Measurements from ENCODE around the gene SMIM11.
"Not testable (repeated sequence)": the region's sequence is repeated elsewhere in the genome, so short reads cannot be mapped to it uniquely, and the experiment has no call there.

SMIM11 gene

DNA sequence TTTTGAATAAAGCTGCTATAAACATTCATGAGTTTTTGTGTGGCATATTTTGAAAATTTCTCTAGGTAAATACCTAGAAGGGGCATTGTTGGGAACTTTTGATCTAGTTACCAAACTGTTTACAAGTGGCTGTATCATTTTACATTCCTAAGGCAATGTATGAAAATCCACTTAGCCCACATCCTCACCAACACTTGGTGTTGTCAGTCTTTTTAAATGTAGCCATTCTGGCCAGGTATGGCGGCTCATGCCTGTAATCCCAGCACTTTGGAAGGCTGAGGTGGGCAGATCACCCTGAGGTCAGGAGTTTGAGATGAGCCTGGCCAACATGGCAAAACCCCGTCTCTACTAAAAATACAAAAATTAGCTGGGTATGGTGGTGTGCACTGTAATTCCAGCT, 17.4 kb upstream of the SMIM11 start:
- DNase-seq: no peak

DNA sequence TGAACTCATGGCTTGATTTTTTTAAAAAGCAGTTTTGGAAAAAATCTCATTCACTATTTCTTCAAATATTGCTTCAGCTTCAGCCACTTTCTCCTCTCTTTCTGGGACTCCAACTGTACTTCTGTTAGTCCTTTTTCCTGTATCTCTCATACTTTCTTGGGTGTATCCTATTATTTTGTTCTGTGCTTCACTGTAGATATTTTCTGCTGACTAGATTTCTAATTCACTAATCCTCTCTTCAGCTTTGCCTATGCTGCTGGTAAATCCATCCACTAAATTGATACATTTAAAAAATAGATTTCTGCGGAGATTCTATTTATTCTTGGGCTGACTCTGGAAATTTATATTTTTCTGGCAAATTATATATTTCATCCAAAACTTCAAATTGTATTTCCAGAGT, 16.4 kb upstream of the SMIM11 start:
- no peak for DNase-seq

DNA sequence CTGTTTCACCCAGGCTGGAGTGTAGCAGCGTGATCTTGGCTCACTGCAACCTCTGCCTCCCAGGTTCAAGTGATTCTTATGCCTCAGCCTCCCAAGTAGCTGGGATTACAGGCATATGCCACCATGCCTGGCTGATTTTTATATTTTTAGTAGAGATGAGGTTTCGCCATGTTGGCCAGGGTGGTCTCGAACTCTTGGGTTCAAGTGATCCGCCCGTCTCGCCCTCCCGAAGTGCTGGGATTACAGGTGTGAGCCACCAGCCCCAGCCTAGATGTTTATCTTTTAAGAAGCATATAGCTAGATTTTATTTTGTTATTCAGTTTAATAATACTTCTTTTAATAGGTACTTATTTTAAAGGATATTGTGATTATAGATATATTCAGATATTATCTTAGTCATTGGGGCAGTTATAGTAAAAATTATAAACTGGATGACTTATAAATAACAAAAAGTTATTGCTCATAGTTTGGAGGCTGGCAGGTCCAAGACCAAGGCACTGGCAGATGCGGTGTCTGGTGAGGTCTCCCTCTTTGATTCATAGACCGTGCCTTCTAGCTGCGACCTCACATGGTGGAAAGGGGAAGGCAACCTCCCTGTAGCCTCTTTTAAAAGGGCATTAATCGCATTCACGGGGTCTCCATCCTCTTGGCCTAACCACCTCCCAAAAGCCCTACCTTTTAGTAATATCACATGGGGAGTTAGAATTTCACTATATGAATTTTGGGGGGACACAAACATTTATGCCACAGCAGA, 14.6 kb upstream of the SMIM11 start:
- no peak for DNase-seq

DNA sequence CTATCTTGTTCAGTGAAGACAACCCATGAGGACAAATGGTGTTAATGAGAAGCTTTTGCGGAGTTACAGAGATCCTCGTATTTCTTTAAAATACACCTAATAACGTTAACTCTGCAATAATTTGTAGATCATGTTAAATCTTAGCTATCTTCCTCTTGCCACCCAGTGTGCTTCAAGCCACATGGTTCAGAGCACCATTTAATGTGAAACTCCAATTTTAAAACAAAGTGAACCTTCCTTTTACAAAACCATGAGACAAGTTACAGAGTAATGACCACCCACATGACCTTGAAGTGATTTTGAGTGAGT, 13.2 kb upstream of the SMIM11 start:
- DNase-seq: no peak

DNA sequence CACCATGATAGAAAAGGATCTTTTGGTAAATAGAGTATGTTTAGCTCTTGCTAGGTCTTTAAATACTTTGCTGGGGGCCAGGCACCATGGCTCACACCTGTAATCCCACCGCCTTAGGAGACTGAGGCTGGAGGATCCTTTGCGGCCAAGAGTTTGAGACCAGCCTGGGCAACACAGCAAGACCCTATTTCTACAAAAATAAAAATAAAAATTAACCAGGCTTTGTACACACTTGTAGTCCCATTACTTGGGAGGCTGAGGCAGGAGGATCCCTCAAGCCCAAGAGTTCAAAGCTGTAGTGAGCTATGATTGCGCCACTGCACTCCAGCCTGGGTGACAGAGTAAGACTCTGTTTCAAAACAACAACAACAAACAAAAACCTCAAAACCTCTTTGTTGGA, 12.6 kb upstream of the SMIM11 start:
- DNase-seq: no peak

DNA sequence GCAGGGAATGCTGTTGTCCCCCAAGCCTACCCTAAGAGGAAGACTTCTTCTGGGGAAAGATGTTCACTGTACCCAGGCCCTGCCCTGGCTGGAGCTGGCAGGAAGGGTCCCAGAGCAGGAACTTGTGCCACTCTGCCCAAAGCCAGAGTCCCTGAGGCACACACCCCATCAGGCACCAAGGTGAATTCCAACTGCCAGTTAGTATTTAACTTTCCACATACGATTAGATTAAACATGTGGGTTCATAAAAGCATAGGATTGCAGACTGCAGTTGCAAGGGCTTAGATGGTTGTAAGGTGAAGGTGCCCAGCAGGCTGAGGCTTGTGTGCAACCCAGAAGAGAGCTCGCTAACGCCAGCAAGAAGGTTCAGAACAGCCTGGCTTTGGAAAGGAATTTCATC, 11.6 kb upstream of the SMIM11 start, which contains the start of gene KCNE2:
TSS of gene KCNE2 (plus strand) at position 274 of the 400 bp plus-strand sequence. CDS start 6,473 bp downstream, outside the sequence.
- DNase-seq: no peak

DNA sequence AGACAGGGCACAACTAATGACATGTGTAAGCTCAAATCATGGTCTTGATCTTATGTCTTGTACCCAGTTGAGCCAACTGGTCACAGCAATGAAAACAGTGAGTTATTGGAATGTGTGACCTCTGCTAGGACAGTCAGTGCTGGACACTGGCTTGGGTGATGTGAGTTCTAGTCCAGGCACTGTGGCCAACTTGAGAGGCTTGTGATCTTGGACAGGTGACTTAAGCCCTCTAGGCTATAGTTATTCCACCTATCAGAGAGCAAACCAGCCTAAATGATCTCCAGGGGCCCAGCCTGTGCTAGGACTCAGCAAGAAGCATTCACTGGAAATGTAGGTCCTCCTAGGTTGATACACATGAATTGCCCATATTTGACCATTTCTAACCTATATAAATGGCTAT, 10.4 kb upstream of the SMIM11 start:
- no peak for DNase-seq

DNA sequence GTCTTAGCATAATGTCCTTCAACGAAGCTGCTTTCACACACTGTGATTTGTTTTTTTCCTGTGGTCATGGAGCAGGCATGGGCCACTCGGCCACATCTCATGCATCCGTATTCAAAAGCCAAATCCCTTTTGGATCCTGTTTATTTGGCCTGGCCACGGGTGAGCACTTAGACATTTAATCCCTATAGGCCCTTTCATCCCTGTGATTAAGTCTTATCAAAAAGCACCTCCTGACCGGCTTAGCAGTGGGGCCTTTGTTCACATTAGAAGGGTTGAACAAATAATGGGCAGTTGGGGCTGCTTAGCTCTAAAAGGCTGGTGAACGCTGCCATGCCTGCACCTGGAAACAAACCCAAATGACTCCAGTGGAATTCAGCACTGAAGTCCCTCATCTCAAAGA, 9.5 kb upstream of the SMIM11 start:
- DNase-seq: no peak

DNA sequence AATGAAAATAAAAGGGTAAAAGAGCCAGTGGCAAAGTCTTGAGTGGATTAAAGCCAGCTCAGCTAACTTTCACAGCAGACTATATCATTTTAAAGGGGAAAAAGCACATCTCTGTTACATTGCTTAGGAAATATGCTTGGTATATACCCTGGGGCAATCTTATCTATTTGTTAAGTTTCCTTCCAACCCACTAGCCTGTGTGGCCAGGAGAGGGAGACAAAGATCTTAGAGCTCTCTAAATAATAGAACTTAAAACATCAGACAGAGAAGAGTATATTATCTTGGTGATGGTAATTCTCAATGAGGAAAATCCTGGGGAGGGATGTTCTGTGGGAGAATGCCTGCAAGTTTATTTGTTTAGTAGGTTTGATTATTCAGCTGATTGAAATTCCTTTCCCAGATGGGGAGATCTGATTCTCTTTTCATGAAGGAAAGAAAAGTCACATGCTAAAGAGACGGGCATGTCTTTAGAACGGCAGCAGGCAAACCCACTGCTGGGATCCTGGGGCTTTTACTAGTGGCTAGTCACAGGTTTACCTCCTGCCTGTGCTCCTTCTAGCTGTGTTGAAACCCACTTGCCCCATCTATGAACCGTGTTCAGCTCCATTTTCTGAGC, 7.9 kb upstream of the SMIM11 start:
- DNase-seq: peak; percentile 90

DNA sequence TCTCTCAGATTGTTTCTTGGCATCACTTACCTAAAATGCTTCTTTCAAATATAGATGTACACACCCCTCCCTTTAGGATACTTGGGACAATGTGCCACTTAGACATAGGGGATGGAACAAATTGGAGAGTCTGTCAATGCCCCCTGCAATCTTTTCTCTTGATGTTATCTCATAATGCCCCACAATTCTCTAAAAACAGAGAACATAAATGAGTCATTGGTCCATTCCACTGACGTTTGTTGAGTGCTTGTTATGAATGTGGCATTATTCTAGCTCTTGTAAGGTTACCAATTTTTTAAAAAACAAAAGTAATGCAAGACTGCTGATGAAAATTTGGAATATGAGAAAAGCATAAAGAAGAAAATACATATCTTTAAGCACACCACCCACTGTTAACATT, 5.6 kb upstream of the SMIM11 start:
- no peak for DNase-seq

DNA sequence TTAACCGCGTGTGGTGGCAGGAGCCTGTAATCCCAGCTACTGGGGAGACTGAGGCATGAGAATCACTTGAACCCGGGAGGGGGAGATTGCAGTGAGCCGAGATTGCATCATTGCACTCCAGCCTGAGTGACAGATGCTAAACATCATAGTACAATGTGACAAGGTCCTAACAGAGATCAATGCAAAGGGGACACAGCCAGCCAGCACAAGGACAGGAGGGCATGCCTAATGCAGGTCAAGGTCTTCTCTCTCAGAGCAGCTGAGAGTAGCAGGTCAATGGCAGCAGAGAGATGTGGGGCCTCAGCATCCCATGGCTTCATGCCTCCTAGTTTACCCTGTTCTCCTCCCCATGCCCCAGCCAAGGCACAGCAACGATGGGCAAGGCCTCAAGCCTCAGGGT, 3.0 kb upstream of the SMIM11 start:
- no peak for DNase-seq

DNA sequence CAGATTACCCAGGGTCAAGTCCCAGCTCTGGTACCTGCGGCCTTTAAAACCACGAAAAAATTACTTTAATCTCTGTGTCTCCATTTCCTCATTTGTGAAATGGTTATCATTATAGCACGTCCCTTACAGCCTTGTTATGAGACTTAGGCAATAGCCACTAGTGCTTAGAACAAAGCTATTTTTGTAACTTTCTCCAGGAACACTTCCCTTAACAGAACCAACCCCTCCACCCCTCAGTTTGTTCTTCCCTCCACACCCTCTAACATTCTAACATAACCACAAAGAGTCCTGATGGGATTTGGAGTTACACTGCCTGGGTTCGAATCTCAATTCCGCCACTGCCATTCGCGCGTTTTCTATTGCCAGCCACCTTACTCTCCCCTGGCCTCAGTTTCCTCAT, 845 bp upstream of the SMIM11 start:
- not testable (repeated sequence) for DNase-seq

DNA sequence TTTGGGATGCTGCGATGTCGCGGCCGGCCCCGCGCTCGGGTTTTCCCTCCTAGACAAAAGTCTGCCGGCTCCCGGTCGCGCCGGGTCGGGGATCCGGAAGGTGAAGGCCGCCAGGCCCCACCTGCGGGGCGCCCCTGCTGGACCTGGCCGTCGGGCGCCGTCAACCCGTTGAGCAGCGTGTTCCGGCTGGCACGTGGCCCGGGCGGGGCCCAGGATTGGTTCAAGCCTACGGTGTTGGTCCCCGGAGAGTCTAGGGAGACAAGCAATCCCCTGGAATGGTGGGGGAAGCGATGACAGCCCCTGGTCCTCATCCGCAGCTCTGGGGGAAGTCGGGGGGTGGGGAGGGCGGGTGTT, 289 bp downstream of the SMIM11 start:
- not testable (repeated sequence) for DNase-seq

DNA sequence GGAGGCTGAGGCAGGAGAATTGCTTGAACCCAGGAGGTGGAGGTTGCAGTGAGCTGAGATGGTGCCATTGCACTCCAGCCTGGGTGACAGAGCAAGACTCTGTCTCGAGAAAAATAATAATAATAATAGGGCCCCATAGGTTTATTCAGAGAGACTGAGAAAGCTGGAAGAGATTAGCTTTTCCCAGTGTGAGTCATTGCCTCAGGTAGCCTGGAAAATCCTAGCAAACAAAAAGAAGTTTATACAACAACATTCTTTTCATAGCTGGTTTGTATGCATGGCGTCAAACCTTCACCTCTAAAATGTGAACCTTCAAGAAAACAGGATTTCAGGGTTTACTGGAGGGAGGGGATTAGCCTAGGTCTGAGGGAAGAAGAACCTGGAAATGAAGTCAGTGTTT, 7.8 kb downstream of the SMIM11 start:
- DNase-seq: not testable (repeated sequence)

DNA sequence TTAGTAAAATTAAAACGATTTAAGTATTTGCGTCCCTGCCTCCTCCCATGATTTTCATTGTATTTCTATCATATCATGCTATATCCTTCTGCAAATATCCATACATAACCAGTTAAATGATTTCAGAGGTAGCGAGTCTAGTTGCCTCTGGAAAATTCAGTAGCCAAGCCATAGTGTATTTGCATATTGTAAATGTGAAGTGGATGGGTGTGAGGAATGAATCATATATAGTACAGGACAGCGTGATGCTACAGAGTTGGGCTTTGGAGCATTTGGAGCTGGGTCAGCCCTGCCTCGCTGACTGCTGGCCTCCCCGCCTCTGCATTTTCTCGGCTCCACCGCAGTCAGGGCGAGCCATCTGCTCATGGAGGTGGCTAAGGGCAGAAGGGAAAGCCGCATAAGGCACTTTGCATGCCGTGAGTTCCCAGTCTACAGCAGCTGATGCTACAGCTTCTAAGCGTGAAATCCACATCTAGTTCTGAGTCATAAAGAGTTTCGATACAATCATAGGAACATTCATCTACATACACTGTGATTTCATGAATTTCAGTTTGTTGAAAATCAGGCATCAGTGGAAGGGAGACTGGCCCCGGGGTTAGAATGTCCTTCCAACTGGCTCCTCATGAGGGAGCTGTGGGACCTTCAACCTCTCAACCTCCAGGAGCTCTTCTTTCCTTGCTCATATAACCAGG, 8.6 kb downstream of the SMIM11 start:
- not testable (repeated sequence) for DNase-seq

DNA sequence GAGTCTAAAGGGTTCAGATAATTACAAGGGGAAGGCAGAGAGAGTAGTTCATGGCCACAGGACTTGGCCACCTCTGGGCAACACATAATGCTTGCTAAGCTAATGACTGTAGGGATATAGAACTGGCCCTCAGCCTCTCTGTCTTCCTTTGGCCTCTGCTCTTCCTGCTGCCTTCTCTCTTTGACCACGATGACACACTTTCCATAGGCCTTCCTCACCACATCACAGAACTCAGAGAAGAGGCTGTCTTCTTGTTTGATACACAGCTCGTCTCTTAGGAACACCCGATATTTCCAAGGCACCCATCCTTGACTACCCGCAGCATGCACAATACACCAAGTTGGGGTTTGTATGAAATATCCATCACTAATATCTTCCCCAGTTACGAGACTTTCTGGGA, 25.2 kb downstream of the SMIM11 start:
- not testable (repeated sequence) for DNase-seq

DNA sequence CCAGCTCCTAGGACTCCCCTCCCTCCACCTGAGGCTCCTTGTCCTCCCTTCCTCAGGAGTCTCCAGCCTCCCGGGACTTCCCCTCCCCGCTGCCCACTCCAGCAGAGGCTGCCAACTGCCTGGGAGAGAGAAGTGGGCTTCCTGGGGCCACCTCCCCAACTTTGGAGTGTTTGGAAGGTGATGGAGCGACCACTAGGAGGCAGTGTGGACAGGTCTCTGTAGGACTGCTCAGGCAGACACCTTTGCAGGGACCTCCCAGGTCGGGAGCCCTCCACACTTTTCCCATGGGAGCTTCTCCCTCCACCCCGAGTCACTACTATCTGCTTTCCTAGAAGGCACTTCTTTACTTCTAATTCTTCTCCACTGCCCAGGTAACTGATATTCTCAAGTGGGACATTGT, 29.4 kb downstream of the SMIM11 start:
- DNase-seq: not testable (repeated sequence)

DNA sequence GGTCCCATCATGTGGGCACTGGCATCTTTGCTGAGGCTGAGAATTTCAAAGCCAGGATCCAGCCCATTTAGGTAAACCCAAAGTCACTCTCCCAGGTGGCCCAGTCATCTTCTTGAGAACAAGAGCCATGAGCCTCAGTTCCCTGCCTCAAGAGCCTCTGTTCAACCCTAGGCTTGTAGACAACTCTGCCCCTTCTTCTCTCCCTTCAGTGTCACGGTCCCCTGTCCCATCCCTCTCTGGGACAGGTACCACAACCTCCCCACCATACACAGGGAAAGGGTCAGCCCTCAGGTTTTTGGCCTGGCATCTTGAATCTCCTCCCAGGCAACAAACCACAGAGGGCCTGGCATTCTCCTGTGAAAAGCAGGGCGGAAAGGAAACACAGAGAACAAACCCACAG, 30.4 kb downstream of the SMIM11 start:
- not testable (repeated sequence) for DNase-seq

DNA sequence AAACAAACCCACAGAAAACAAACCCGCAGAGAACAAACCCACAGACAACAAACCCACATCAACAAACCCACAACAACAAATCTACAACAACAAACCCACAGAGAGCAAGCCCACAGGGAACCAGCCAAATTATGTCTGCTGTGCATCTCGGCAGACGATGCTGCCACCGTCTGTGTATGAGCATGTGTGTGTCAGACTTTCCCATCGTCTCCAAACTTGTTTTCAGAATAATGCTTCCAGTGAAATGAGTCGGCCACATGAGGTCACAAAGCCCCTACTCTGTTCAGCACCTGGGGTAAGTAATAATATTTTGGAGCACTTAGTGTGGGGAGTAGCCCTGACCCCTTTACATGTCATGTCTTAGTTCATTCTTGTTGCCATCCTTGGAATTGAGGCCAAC, 30.8 kb downstream of the SMIM11 start:
- DNase-seq: not testable (repeated sequence)

DNA sequence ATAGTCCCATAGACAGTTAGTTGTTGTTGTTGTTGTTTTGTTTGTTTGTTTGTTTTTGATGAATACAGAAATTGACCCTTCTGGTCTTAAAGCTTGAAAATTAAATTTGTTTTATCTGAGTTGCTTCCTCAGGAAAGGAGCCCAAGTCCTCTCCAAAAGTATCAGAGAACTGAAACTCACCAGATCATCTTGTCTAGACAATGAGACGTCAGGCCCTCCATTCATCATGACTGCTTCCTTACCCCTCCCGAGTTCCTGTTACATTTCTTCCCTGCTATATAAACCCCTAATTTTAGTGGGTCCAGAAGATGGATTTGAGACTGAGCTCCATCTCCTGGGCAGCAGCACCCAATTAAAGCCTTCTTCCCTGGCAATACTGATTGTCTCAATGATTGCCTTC, 31.4 kb downstream of the SMIM11 start:
- not testable (repeated sequence) for DNase-seq

DNA sequence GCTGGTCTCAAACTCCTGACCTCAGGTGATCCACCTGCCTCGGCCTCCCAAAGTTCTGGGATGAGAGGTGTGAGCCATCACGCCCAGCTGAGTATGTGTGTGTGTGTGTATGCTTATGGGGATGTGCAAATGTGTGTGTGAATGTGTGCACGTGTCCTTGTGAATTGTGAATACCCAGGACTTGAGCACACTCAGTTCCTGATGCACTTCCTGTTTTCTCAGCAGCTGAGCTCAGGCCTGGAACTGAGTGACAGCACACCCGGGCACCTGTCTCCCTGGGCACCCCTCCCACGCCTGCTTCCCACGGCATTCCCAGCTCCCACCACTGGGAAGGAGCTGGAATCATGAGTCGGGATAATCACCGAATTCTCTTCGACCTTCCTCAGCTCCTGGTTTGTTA, 32.0 kb downstream of the SMIM11 start:
- DNase-seq: not testable (repeated sequence)

DNA sequence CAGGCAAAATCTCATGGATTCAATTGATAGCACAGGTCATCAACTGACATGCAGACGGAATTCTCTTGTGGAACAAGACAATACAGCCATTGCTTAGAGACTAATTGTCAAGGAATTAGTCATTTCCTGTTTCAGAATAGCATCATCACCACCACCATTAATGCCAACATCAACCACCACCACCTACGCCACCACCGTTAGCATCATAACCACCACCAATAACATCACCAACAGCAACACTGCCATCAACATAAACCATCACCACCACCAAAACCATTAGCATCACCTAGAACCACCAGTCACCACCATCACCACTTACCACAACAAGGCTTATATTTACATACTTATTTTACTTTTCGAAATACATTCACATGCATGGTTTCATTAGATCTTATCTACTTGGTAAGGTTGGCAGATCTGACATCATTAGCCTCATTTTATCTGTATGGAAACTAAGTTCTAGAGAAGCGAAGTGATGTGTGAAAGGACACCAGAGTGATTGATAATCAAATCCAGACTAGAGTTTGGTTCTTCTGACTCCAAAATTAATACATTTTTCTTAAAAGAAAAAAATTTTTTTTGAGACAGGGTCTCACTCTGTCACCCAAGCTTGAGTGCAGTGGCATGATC, 42.3 kb downstream of the SMIM11 start:
- DNase-seq: not testable (repeated sequence)

DNA sequence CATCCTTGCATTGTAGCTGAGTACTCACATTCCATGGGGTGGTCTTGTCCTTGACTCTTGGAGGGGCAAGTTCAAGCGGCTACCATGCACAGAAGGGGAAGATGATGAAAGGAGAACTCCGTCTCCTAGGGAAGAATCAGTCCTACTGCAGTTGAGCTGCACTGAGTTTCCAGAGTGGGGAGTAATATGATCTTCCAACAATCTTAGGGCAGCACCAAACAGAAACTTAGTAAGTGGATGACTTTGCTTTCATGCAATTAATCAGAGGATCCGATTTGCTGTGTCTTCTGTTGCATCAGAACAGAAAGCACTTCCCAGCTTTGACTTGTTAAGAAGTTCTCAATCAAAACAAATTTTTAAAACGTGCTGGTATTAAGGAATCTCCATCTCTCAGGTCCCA, 48.5 kb downstream of the SMIM11 start, which contains the start of gene SMIM34:
TSS of gene SMIM34 (minus strand) at position 147 of the 400 bp plus-strand sequence. CDS start at position 35, 112 bp downstream.
- DNase-seq: not testable (repeated sequence)

DNA sequence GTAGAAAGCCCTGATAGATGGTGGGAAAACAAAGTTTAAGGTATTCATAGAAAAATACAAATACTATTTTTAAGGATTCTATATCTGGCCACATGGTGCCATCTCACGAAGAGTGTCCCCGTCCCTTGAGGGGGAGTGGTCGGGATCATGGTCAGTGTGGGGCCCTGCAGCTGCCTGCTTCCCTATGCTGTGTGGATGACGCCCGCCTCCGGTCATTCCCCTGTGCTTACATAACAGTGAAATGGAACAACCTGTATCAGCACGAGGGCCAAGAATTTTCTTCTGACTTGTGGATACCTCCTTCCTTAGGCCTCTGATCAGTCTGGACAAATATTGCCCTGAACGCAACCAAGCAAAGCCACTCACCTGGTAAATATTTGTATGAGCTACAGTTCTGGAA, 52.0 kb downstream of the SMIM11 start:
- not testable (repeated sequence) for DNase-seq

Data from NCI-H69 (cell line).